ENCODE data around the gene NHERF2.

NHERF2 gene

GRCh38 chr16:2035431-2036199 is 8.9 kb downstream of the NHERF2 start:
- no peaks in the 10 kb centered on the region for H3K27me3 Mint-ChIP-seq (ENCODE audit: low read depth, poor library complexity)
- H3K9me3 Mint-ChIP-seq: no peaks in the 10 kb centered on the region
- no peak for TF ChIP-seq CTCF (IDR thresholded peaks at IDR 0.05)
- H3K4me3 Mint-ChIP-seq: no peak overlapping the region
- H3K27ac Mint-ChIP-seq: no peak overlapping the region
- peaks cover 40% of the 10 kb centered on the region for H3K4me1 Mint-ChIP-seq
- no peaks in the 10 kb centered on the region for H3K36me3 Mint-ChIP-seq (ENCODE audit: low read depth)
- peak; percentile 41 for DNase-seq

- TF ChIP-seq CTCF (IDR thresholded peaks at IDR 0.05): no peak
- no peak overlapping the region for H3K4me3 Mint-ChIP-seq
- peaks cover 40% of the 10 kb centered on the region for H3K4me1 Mint-ChIP-seq
- DNase-seq: no peak
- no peaks in the 10 kb centered on the region for H3K36me3 Mint-ChIP-seq (ENCODE audit: low read depth)
- H3K27ac Mint-ChIP-seq: no peak overlapping the region
- no peaks in the 10 kb centered on the region for H3K27me3 Mint-ChIP-seq (ENCODE audit: low read depth, poor library complexity)
- H3K9me3 Mint-ChIP-seq: no peaks in the 10 kb centered on the region
Observed at GRCh38 chr16:2036200-2036966, 9.7 kb downstream of the NHERF2 start.

GRCh38 chr16:2037115-2037514 is 10.4 kb downstream of the NHERF2 start:
- DNase-seq: no peak
- Mint-ChIP-seq H3K9me3 (no peaks in the 10 kb centered on the region), H3K36me3 (ENCODE audit: low read depth) (no peaks in the 10 kb centered on the region), H3K27ac (no peak overlapping the region), H3K4me1 (peaks cover 40% of the 10 kb centered on the region), H3K27me3 (ENCODE audit: low read depth, poor library complexity) (no peaks in the 10 kb centered on the region), H3K4me3 (no peak overlapping the region)
- no peak for TF ChIP-seq CTCF (IDR thresholded peaks at IDR 0.05)

- H3K27ac Mint-ChIP-seq: no peak overlapping the region
- peaks cover 37% of the 10 kb centered on the region for H3K4me1 Mint-ChIP-seq
- no peaks in the 10 kb centered on the region for H3K9me3 Mint-ChIP-seq
- H3K27me3 Mint-ChIP-seq (ENCODE audit: low read depth, poor library complexity): no peaks in the 10 kb centered on the region
- no peaks in the 10 kb centered on the region for H3K36me3 Mint-ChIP-seq (ENCODE audit: low read depth)
- TF ChIP-seq CTCF (IDR thresholded peaks at IDR 0.05): no peak
- DNase-seq: no peak
- peak overlapping the region; percentile 61 for H3K4me3 Mint-ChIP-seq
Observed at GRCh38 chr16:2037647-2038381, 11.1 kb downstream of the NHERF2 start.

- Mint-ChIP-seq H3K27me3 (ENCODE audit: low read depth, poor library complexity) (no peaks in the 10 kb centered on the region), H3K9me3 (no peaks in the 10 kb centered on the region), H3K4me3 (peak overlapping the region; percentile 61), H3K4me1 (peaks cover 42% of the 10 kb centered on the region), H3K36me3 (ENCODE audit: low read depth) (no peaks in the 10 kb centered on the region), H3K27ac (peak overlapping the region; percentile 97)
- no peak for DNase-seq
- no peak for TF ChIP-seq CTCF (IDR thresholded peaks at IDR 0.05)
Observed at GRCh38 chr16:2038382-2039231, 11.9 kb downstream of the NHERF2 start.
